ENCODE results near the gene PCNX2. TPM values are rescaled to one million over a fixed set of nuclear protein-coding genes. Genes with fewer than 3 reads are reported as not detected.

PCNX2 gene
- polyA plus RNA-seq, 6 donors from 2014 or later, result 0.66 to 5.4 (median 2.4) TPM; not detected in 1

DNA sequence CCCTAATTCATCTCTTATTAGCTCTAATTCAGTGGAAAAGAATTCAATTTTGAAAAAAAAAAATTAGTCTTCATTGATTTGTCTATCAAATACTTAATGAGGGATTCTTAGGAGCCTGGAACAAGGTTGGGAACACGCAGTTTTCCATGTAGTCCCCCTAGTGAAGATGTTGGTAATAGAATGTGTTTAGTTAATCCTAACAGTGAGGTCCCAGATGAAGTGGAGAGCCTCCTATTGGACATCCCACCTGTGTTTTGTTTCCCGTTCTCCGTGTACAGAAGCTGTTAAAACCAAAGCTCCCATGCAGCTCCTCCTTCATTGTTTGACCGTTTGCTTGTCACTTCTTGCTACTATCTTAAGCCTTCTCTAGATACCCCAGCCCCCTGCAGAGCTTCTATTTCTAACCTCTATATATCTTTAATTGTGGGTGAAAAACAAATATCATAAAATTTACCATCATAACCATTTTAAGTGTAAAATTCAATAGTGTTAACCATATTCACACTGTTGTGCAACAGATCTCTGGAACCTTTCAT, 67.5 kb downstream of the PCNX2 start:
- no peak for DNase-seq
- no peaks in the 10 kb centered on the region for H3K9me3 Mint-ChIP-seq
- no peaks in the 10 kb centered on the region for H3K27me3 Mint-ChIP-seq
- H3K27ac Mint-ChIP-seq, result no peak overlapping the region
- peaks cover 4 to 6% of the 10 kb centered on the region in 2 donors for H3K36me3 Mint-ChIP-seq
- H3K4me3 Mint-ChIP-seq, result no peak overlapping the region
- no peaks in the 10 kb centered on the region for H3K4me1 Mint-ChIP-seq
- no peak for ATAC-seq (ENCODE audit: low read depth in 2 of 2)

DNA sequence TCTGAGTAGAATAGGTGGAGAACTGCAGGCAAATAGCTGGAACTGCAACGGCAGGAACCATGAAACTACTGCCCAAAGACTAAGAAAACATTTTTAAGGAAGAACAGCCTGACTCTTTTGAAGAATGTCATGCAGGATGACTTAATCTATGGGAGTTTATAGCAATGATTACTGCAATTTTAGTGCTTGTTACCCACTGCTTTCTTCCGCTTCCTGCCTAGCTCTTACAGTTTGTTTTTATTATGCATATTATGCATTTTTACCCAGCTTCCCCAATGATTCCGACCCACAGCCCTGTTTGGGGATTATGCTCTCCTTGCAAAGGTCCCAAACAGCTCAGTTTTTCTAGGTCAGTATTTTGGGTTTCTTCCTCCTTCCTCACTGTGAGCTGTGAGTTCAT, 71.2 kb downstream of the PCNX2 start:
- no peak for DNase-seq
- H3K4me1 Mint-ChIP-seq, result no peaks in the 10 kb centered on the region

DNA sequence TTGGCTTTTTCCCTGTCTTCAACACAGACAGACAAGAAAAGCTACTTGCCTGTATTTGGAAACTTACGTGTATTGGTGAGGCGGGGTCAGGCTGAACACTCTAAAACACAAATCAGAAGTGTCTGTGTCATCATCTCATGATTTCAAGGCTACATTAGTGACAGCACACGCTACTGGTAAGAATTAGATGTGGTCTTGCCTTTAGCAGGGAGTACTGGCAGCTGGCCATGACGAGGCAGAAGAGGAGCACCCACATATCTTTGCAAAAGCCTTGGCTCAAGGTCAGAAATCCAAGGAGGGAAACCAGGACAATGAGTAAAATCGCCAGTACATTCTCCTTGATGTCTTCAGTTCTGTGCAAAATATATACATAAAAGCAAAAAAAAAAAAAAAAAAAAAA, 77.7 kb downstream of the PCNX2 start:
- H3K27ac Mint-ChIP-seq, result no peak overlapping the region
- H3K27me3 Mint-ChIP-seq, result no peaks in the 10 kb centered on the region
- H3K36me3 Mint-ChIP-seq, result peaks cover 0 to 9% of the 10 kb centered on the region in 2 donors

More for the DNA sequence above, 71.2 kb downstream of the PCNX2 start:
- H3K9me3 Mint-ChIP-seq, result no peaks in the 10 kb centered on the region
- no peaks in the 10 kb centered on the region for H3K27me3 Mint-ChIP-seq
- H3K27ac Mint-ChIP-seq, result no peak overlapping the region
- H3K36me3 Mint-ChIP-seq, result peaks cover 6 to 13% of the 10 kb centered on the region in 2 donors
- no peak for ATAC-seq (ENCODE audit: low read depth in 2 of 2)
- H3K4me3 Mint-ChIP-seq, result no peak overlapping the region

DNA sequence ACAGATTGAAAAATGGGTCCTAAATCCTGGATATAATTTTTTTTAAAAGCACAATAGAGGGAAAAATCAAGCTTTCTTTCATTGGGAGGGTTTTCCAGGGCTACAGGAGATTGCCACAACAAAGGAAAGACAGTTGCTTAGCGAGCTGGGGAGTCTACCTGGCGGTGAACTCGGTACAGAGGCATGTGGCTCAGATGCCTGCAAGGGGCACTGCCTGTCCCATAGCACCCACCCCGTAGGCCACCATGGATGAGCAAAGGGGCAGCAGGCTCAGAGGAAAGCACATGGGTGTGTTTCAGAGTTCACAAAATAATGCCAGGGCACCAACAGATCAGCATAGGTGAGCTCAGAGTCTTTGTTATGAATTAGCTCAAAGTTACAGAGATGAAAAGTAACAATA, 79.5 kb downstream of the PCNX2 start:
- Mint-ChIP-seq H3K27me3 (no peaks in the 10 kb centered on the region), H3K36me3 (peaks cover 0 to 9% of the 10 kb centered on the region in 2 donors), H3K4me1 (no peaks in the 10 kb centered on the region), H3K27ac (no peak overlapping the region), H3K9me3 (peaks cover 0 to 1% (median 0%) of the 10 kb centered on the region in 7 donors), H3K4me3 (no peak overlapping the region)
- ATAC-seq (ENCODE audit: low read depth in 2 of 2) (no peak), DNase-seq (no peak)

More for the DNA sequence above, 77.7 kb downstream of the PCNX2 start:
- ATAC-seq (ENCODE audit: low read depth in 2 of 2) (no peak), DNase-seq (no peak)
- Mint-ChIP-seq H3K4me3 (no peak overlapping the region), H3K4me1 (no peaks in the 10 kb centered on the region), H3K9me3 (peaks cover 0 to 1% (median 0%) of the 10 kb centered on the region in 7 donors)

DNA sequence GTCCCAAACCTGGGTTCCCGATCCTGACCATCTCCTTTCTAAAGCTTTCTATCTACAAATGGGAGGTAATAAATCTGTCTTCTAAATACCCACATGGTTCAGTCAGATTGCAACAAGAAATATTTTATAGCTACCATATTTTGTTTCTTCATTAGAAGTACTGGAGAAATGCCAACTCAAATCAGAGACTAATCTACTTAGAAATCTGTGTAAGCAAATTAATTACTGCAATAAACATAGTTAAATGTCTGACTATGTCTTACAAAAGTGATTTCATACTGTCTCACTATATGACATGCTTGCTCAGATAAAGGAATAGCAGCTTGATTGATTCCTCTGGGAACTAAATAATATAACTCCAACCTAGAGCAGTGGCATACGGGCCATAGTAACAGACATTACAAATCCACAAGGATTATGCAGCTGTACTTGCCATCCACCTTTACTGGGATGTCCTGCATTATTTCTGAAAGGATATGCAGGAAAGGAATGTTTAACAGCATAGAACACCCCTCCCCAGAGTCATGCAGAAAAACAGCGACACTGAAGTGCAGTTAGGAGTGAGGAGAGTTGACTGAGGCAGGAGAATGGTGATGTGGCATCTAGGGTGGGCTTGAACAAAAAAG, 80.3 kb downstream of the PCNX2 start:
- H3K4me3 Mint-ChIP-seq, result no peak overlapping the region
- no peaks in the 10 kb centered on the region for H3K4me1 Mint-ChIP-seq
- peaks cover 0 to 1% (median 0%) of the 10 kb centered on the region in 7 donors for H3K9me3 Mint-ChIP-seq
- ATAC-seq (ENCODE audit: low read depth in 2 of 2), result no peak
- H3K27ac Mint-ChIP-seq, result no peak overlapping the region
- DNase-seq, result no peak
- H3K36me3 Mint-ChIP-seq, result peaks cover 0 to 5% of the 10 kb centered on the region in 2 donors
- H3K27me3 Mint-ChIP-seq, result no peaks in the 10 kb centered on the region

DNA sequence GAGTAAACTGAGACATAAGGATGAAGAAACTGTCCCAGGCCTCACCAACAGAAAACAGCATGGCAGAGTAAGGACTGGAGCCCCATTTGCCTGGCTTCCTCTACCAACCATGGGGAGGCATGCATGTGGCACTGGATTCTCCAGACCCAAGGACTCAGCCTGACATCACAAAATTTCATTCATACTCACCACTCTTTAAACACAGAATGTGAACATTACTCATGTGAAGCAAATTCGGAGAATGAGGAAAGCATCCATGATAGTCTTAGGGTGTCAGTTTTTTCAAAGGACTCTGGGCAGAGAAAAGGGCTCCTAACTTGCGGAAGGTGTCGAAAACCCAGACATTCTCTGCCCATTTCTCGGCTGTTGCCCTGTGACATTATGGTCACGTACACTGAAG, 83.9 kb downstream of the PCNX2 start:
- Mint-ChIP-seq H3K36me3 (peaks cover 0 to 15% of the 10 kb centered on the region in 2 donors), H3K27ac (no peak overlapping the region), H3K4me3 (no peak overlapping the region)

DNA sequence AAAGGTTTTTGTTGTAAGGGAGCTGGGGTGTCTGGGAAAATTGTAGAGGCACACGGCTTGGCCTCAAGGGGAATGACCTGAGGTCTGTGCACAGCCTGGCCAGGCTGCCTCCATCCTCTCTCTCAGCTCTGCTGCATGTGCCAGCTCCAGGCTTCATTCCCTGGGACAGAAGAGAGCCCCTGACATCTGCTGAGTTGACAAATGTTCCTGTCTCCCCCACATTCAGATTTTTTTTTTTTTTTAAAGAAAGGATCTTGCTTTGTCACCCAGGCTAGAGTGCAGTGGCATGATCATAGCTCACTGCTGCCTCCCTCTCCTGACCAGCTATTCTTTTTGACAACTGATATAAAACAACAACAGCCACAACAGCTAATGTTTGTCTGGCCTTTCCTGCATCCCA, 84.4 kb downstream of the PCNX2 start:
- Mint-ChIP-seq H3K36me3 (peaks cover 0 to 15% of the 10 kb centered on the region in 2 donors), H3K4me1 (no peaks in the 10 kb centered on the region), H3K9me3 (peaks cover 0 to 1% (median 0%) of the 10 kb centered on the region in 7 donors), H3K27ac (peak overlapping the region in 1 of 6 donors; percentile 59), H3K4me3 (no peak overlapping the region), H3K27me3 (no peaks in the 10 kb centered on the region)
- DNase-seq (no peak), ATAC-seq (ENCODE audit: low read depth in 2 of 2) (no peak)

More for the DNA sequence above, 83.9 kb downstream of the PCNX2 start:
- DNase-seq (no peak), ATAC-seq (ENCODE audit: low read depth in 2 of 2) (no peak)
- H3K27me3 Mint-ChIP-seq, result no peaks in the 10 kb centered on the region
- H3K9me3 Mint-ChIP-seq, result peaks cover 0 to 1% (median 0%) of the 10 kb centered on the region in 7 donors
- H3K4me1 Mint-ChIP-seq, result no peaks in the 10 kb centered on the region

DNA sequence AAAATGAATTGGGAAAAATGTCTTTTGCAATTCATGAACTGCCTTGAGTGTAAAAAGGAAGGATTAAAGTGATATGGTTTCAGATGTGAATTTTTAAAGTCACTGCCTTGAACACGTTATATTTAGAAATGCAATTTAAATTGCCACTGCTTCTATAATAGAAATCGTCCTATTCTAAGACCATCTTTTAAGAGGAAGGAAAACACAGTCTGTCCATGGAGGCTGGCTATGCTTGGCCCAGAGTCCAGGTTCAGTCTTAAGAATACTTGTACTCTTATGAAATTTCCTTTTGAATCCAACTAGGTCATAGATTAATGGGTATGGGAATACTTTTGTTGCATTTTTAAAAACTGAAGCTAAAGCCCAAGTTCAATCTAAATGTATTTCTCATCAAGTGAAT, 86.0 kb downstream of the PCNX2 start:
- peaks cover 0 to 15% of the 10 kb centered on the region in 2 donors for H3K36me3 Mint-ChIP-seq
- no peak for DNase-seq
- no peaks in the 10 kb centered on the region for H3K4me1 Mint-ChIP-seq

DNA sequence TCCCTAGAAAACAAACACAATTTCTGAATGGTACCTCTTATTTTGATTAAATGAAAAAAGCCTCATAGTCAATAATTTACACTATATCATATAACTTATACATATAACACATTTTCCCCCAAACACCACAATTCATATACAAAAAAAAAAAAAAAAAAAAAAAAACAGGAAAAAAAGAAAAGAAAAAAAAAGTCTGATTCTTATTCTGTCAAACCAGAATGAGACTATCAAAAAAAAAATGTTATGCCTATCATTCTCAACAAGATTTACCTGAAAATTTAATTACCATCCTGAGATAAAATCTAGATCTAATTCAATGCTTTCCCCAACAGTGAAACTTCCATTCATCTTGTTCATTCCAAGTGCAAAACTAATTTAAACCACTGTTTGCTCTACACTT, 86.8 kb downstream of the PCNX2 start:
- DNase-seq (no peak), ATAC-seq (ENCODE audit: low read depth in 2 of 2) (no peak)
- Mint-ChIP-seq H3K4me1 (no peaks in the 10 kb centered on the region), H3K9me3 (no peaks in the 10 kb centered on the region), H3K4me3 (no peak overlapping the region), H3K27me3 (no peaks in the 10 kb centered on the region), H3K36me3 (peaks cover 0 to 15% of the 10 kb centered on the region in 2 donors), H3K27ac (no peak overlapping the region)

More for the DNA sequence above, 86.0 kb downstream of the PCNX2 start:
- Mint-ChIP-seq H3K27ac (no peak overlapping the region), H3K9me3 (no peaks in the 10 kb centered on the region), H3K27me3 (no peaks in the 10 kb centered on the region), H3K4me3 (no peak overlapping the region)
- no peak for ATAC-seq (ENCODE audit: low read depth in 2 of 2)

DNA sequence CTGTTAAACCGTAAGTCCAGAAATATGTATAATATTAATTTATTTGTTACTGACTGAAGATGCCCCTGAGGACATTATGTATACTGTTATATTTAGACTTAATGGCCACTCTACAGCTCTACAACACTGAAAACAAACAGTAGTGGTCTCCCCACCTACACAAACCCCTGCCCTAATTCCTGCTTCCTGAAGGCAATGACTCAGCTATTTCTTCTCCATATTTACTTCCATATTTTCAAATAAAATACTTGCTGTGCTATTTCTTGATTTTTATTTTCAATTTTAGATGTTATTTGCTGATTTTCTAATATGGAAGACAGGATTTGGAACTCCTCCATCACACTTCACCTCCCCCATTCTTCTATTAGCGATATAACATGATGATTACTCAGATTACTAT, 97.6 kb downstream of the PCNX2 start:
- DNase-seq (no peak), ATAC-seq (ENCODE audit: low read depth in 2 of 2) (no peak)
- no peak overlapping the region for H3K27ac Mint-ChIP-seq
- H3K9me3 Mint-ChIP-seq, result peaks cover 0 to 24% (median 13%) of the 10 kb centered on the region in 7 donors
- H3K4me3 Mint-ChIP-seq, result no peak overlapping the region
- H3K4me1 Mint-ChIP-seq, result no peaks in the 10 kb centered on the region
- no peaks in the 10 kb centered on the region for H3K27me3 Mint-ChIP-seq
- peaks cover 34 to 37% of the 10 kb centered on the region in 2 donors for H3K36me3 Mint-ChIP-seq

DNA sequence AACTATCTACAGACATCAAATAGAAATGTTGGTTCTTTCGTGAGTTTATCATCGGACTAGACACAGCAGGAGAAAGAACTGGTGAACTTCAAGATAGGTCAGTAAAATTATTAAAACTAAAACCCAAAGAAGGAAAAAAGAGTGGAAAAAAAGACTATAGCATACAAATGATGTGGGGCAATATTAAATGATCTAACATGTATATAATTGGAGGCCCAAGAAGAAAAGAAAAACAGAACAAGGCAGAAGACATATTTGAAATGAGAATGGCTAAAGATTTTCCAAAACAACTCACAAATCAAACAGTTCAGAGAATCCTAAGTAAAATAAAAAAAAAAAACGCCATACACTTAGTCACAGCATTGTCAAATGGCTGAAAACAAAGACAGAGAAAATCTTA, 101.8 kb downstream of the PCNX2 start:
- Mint-ChIP-seq H3K9me3 (peaks cover 0 to 24% (median 13%) of the 10 kb centered on the region in 7 donors), H3K27ac (no peak overlapping the region), H3K4me1 (no peaks in the 10 kb centered on the region), H3K36me3 (peaks cover 39 to 42% of the 10 kb centered on the region in 2 donors), H3K27me3 (no peaks in the 10 kb centered on the region), H3K4me3 (no peak overlapping the region)
- ATAC-seq (ENCODE audit: low read depth in 2 of 2), result no peak
- no peak for DNase-seq

DNA sequence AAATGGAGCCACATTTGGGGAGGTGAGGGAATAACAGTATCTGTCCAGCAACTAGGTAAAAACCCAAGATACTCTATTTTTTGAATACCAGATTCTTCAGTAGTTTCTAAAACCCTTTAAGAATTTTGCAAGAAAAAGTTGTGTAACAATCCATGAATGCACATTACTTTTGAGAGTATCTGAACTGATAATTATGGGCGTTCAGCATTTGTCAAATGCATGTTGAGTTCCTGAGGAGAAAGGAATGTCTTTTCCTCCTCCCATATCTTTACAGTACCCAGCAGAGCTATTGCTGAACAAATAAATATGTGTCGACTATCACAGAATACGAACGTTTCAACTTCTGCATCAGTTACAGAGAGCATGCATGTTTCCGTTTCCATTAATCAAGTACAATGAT, 104.5 kb downstream of the PCNX2 start:
- Mint-ChIP-seq H3K4me3 (no peak overlapping the region), H3K36me3 (peaks cover 24 to 28% of the 10 kb centered on the region in 2 donors), H3K4me1 (no peaks in the 10 kb centered on the region), H3K27ac (no peak overlapping the region), H3K27me3 (no peaks in the 10 kb centered on the region), H3K9me3 (peaks cover 0 to 18% (median 13%) of the 10 kb centered on the region in 7 donors)
- DNase-seq, result no peak
- no peak for ATAC-seq (ENCODE audit: low read depth in 2 of 2)

DNA sequence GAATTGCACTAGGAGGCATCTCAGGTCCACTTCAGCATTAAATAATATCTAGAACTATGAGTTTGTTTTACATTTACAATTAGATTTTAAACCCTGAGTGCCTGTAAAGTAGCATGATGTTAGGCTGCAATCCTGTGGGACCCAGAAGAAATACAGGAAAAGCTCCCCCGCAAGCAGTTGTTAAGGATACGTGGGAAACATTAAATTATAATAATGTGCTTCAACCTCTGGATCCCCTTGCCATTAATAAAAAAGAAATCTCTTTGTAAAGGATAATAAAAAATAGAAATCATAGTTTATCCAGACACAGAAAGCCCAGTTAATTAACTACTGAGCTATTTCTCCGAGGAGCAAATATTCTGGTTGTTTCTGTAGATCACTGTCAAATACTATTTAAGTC, 106.0 kb downstream of the PCNX2 start:
- DNase-seq, result no peak
- no peak overlapping the region for H3K4me3 Mint-ChIP-seq
- H3K27ac Mint-ChIP-seq, result no peak overlapping the region
- H3K9me3 Mint-ChIP-seq, result peaks cover 0 to 16% (median 7%) of the 10 kb centered on the region in 7 donors
- no peaks in the 10 kb centered on the region for H3K27me3 Mint-ChIP-seq
- H3K4me1 Mint-ChIP-seq, result no peaks in the 10 kb centered on the region
- H3K36me3 Mint-ChIP-seq, result peaks cover 24% of the 10 kb centered on the region in 2 donors
- ATAC-seq (ENCODE audit: low read depth in 2 of 2), result no peak

DNA sequence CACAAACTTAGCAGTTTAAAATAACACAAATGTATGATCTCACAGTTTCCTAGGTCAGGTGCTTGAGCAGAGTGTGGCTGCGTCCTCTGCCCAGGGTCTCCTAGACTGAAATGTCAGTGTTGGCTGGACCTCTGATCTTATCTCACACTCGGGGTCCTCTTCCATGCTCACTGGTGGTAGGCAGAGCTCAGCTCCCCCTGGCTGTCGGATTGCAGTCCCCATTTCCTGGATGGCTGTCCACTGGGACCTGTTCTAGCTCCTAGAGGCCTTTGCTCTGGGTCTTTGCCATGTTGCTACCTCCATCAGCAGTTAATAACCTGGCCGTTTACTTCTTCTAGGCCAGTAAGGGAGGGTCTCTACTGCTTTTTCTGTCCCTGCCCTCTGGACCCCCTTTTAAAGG, 107.5 kb downstream of the PCNX2 start:
- no peak for DNase-seq
- Mint-ChIP-seq H3K36me3 (peaks cover 10 to 12% of the 10 kb centered on the region in 2 donors), H3K9me3 (peaks cover 0 to under 1% (median 0%) of the 10 kb centered on the region in 7 donors), H3K4me3 (no peak overlapping the region), H3K27ac (no peak overlapping the region), H3K27me3 (no peaks in the 10 kb centered on the region), H3K4me1 (no peaks in the 10 kb centered on the region)
- ATAC-seq (ENCODE audit: low read depth in 2 of 2), result no peak
